Inflammatory macrophage treated with lipopolysaccharide for 1 hour (primary cell): Measurements from ENCODE around the gene FAM163A.
"Not testable (repeated sequence)": the region's sequence is repeated elsewhere in the genome, so short reads cannot be mapped to it uniquely, and the experiment has no call there.

Experiments
- DNase-seq, 2 donors: peaks; one replicate each; pipeline ENCODE4 v3.0.0-alpha.2; 2020 to 2022

The FAM163A gene

GRCh38 chr1:179794669-179795068, 51.6 kb downstream of the FAM163A start:
- peak in 1 of 2 donors; percentile 5 for DNase-seq

GRCh38 chr1:179798213-179798863, 55.2 kb downstream of the FAM163A start:
- DNase-seq: no peak

- DNase-seq: no peak
Measured at GRCh38 chr1:179798864-179799516, 55.9 kb downstream of the FAM163A start.

- DNase-seq: no peak
Measured at GRCh38 chr1:179800481-179800880, 57.4 kb downstream of the FAM163A start.

GRCh38 chr1:179803104-179803503, 60.0 kb downstream of the FAM163A start:
- DNase-seq: no peak

- DNase-seq: no peak
Measured at GRCh38 chr1:179803918-179804317, 60.8 kb downstream of the FAM163A start.

GRCh38 chr1:179804417-179804816, 61.3 kb downstream of the FAM163A start:
- DNase-seq: not testable (repeated sequence)

GRCh38 chr1:179805291-179806195, 62.5 kb downstream of the FAM163A start:
- no peak for DNase-seq

- no peak for DNase-seq
Measured at GRCh38 chr1:179806333-179806732, 63.2 kb downstream of the FAM163A start.

GRCh38 chr1:179807291-179807690, 64.2 kb downstream of the FAM163A start:
- DNase-seq: no peak

GRCh38 chr1:179807691-179808485, 64.8 kb downstream of the FAM163A start:
- DNase-seq: no peak

- DNase-seq: no peak
Measured at GRCh38 chr1:179808503-179808902, 65.4 kb downstream of the FAM163A start.

GRCh38 chr1:179809506-179810366, 66.6 kb downstream of the FAM163A start:
- DNase-seq: peak; percentile 37 to 79

- no peak for DNase-seq
Measured at GRCh38 chr1:179810367-179810715, 67.2 kb downstream of the FAM163A start.

GRCh38 chr1:179812501-179813292, 69.6 kb downstream of the FAM163A start:
- DNase-seq: no peak

GRCh38 chr1:179813626-179814545, 70.8 kb downstream of the FAM163A start:
- no peak for DNase-seq

- no peak for DNase-seq
Measured at GRCh38 chr1:179814546-179814838, 71.4 kb downstream of the FAM163A start.

GRCh38 chr1:179815641-179816040, 72.5 kb downstream of the FAM163A start:
- no peak for DNase-seq

GRCh38 chr1:179816196-179816960, 73.3 kb downstream of the FAM163A start:
- DNase-seq: no peak
